Activated naive CD8-positive, alpha-beta T cell treated with anti-CD3 and anti-CD28 coated beads, Interleukin-2, amount 50 U/mL, for 16 hours (primary cell): ENCODE results near the gene BLZF1.
"Not testable (repeated sequence)": the region's sequence is repeated elsewhere in the genome, so short reads cannot be mapped to it uniquely, and the experiment has no call there.

Experiments used
- DNase-seq: peaks from one replicate; pipeline ENCODE4 v3.0.0-alpha.2; 2020; ENCODE audit warnings: low read depth, low spot score

Gene BLZF1

GRCh38 chr1:169361281-169361680 lies 6.7 kb upstream of the BLZF1 start:
- DNase-seq, result no peak

DNA sequence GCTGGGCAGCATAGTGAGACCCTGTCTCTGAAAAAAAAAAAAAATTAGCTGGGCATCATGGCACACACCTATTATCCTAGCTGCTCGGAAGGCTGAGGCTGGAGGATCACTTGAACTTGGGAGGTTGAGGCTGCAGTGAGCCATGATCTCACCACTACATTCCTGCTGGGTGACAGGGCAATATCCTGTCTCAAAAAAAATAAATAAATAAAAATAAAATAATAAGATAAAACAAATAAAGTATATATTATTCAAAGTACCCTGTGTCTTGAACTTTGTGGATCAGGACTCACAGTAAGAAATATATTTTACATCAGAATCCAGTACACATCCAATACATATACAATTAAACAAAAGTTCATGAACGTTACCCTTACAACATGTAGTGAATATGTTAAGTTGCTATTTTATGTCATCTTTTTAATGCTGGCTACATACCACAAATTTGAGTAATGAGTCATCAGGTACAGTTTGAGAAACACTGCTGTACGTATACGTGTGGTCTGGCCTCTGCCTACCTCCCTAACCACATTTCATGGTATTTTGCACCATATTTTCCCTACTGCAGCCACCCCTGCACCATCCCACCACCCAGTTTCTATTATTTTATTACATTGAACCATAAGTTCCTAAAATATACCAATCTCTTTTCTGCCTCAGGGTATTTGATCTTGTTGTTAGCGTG lies 4.8 kb upstream of the BLZF1 start:
- no peak for DNase-seq

DNA sequence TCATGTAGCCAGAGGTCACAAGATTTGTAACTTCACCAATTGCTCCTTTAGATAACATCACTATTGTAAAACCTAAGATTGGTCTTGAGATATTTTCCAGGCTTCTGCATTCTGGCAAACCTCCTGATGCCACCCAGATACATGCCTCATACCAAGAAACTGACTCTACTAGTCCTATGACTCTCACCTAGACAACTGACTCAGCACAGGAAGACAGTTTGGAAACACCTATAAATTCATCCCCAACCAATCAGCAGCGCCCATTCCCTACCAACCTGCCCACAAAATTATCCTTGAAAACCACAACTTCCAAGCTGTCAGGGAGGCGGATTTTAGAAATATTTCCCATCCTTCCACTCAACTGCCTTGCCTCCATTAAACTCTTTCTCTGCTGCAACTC lies 3.0 kb upstream of the BLZF1 start:
- no peak for DNase-seq

DNA sequence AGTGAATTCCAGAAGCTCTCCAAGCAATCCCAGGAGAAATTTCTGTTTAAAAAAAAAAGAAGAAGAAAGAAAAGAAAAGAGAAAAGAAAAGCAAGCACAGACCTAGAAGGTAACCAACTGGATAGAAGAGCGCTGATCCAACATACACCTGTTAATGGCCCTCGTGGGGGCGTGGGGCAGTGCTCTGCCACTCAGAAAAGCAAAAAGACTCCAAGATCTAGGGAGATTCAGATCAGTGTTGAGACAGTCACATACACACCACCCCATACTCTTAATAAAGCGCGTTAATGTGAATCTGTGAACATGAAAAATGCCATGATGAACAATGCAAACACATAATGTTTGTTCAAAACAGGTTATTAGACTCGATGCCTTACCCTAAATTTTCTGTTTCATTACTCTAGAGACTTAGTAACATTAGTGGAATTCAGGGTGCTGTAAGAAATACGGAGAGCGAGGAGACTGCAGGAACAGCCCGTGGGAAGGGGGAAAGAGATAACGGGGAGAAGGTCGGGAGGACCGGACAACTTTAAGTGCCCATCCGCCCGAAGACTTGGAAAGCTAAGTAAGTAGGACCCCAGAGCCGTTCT lies 804 bp upstream of the BLZF1 start:
- DNase-seq, result no peak

GRCh38 chr1:169368406-169368769 lies 393 bp downstream of the BLZF1 start:
- DNase-seq, result no peak

DNA sequence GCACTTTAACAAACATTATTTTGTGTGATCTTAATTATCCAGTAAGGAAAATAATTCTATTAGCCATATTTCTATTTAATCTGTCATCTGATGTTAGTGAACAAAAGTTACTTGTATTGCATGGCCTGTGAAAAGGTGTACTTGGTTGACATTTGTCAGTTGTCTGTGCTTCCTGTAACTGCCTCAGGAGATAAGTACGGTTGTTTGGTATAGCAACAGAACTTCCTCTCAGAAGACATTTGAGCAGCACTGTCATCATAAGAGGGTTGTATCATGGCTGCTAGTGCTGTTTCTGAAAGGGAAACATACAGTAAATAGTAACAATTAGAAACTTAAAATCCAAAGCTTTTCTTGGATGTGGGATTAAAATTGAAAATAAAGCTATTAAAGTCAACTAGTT lies 3.4 kb downstream of the BLZF1 start:
- no peak for DNase-seq

- DNase-seq, result no peak
These were observed 13.2 kb downstream of the BLZF1 start for GRCh38 chr1:169381162-169381561.

DNA sequence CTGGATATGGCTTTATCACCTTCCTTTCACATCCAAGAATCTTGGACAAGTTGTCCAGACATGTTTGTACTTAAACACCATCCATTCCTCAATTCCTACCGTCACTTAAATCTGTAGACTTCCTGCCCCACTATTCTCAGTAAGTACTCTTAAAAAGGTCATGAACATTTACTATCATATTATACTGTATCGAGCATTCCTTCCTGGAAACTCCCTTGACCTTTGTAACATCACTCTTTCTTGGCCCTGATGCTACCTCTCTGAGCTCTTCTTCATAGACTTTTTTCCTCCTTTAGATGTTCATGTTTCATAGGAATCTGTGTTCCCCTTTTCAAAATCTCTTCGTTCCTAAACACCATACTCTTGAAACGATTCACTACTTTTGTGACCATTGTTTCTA lies 15.5 kb downstream of the BLZF1 start:
- DNase-seq, result no peak

DNA sequence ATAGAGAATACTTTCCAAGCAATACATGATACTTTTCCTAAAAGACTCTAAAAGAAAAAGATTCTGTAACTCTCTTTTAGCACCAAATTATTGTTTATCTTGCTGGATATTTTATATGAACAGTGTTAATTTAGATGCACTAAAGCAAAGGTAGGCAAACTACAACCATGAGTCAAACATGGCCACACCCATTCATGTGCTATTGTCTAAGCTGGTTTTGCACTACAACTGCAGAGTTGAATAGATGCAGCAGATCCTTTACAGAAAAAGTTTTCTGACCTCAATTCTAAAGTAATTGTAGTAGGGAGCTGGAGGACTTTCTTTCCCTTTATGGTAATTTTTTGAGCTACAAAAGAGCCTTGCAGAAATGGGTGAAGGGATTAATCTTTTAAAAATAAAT lies 19.4 kb downstream of the BLZF1 start:
- DNase-seq, result no peak

- no peak for DNase-seq
These were observed 22.3 kb downstream of the BLZF1 start for GRCh38 chr1:169390303-169390702.

- no peak for DNase-seq
These were observed 24.4 kb downstream of the BLZF1 start for GRCh38 chr1:169392406-169392805.

GRCh38 chr1:169395955-169396354 lies 28.0 kb downstream of the BLZF1 start:
- no peak for DNase-seq

DNA sequence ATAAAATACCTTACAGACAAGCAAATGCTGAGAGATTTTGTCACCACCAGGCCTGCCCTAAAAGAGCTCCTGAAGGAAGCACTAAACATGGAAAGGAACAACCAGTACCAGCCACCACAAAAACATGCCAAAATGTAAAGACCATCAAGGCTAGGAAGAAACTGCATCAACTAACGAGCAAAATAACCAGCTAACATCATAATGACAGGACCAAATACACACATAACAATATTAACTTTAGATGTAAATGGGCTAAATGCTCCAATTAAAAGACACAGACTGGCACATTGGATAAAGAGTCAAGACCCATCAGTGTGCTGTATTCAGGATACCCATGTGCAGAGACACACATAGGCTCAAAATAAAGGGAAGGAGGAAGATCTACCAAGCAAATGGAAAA lies 34.6 kb downstream of the BLZF1 start:
- DNase-seq, result not testable (repeated sequence)

DNA sequence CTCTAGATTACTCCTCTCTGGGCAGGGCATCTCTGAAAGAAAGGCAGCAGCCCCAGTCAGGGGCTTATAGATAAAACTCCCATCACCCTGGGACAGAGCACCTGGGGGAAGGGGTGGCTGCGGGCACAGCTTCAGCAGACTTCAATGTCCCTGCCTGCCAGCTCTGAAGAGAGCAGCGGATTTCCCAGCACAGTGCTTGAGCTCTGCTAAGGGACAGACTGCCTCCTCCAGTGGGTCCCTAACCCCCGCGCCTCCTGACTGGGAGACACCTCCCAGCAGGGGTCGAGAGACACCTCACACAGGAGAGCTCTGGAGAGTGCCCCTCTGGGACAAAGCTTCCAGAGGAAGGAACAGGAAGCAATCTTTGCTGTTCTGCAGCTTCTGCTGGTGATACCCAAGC lies 40.3 kb downstream of the BLZF1 start:
- not testable (repeated sequence) for DNase-seq

DNA sequence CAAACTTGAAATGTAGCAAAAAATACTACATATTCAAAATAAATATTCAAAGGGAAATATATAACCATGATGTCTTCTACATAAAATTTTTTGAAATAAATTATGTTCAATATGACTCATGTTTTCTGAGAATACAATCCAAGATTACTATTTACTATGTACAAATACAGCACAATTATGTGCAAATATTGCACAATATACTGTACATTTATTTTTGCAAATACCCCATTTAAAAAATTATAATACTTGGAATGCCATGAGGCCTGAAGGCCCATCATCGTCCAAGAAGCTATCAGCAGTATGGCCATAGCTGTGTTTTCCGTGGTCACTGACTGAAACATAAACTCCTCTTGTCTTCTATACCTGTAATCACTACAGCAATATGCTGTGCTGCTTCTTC lies 47.0 kb downstream of the BLZF1 start:
- DNase-seq, result no peak

DNA sequence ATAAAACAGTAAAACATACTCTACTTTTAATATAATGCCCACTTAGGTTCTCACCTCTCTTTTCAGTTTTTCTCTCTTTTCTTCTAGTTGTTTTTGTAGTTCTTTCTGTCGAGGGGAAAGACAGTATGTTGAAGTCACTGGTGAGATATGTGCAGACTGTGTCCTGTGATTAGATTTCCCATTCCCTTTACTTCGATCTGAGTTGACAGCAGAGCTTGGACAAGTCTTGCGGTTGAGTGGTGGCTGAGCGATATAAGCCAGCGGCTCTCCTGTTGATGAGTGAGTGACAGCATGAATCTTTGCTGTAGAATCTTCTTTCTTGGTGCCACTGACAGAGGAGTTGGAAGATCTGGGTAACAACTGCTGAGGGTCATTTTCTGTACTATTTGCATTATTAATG lies 53.3 kb downstream of the BLZF1 start:
- no peak for DNase-seq

GRCh38 chr1:169426174-169426705 lies 58.2 kb downstream of the BLZF1 start:
- DNase-seq, result no peak

DNA sequence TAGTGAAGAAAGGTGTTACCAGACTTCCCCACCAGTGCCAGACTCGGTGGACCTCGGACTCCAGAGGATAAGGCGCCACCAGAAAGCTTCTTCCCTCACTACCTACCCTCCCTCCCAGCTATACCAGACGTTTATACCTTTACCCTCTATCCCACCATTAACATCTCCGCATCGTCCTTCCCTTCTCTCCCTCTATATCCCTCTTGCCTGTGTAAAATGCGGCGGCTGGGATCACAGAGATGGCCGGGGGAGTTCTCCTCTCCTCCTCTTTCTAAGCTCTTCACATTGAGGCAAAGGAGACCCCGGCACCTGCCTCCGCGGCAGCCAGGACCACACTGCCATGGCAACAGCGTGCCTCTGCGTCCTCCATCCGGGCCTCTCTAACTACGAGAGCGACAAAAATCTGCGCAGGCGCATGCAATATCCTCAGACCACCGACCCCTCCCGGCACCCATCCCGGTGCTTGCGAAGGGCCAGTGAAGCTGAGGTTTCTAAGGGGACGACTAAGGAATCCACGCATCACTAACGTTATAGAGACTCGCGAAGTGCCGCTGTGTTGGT lies 59.2 kb downstream of the BLZF1 start, which contains the start of gene CCDC181:
Gene CCDC181, minus strand, starts transcription at position 394 of the 561 bp plus-strand sequence. CDS start 2,547 bp downstream, outside the sequence.
- peak; percentile 40 for DNase-seq
